H1 (cell line): ENCODE results near the gene PCYT2. TPM values are rescaled to one million over a fixed set of nuclear protein-coding genes. Genes with fewer than 3 reads are reported as not detected.

Source experiments
- CHD7 ChIP-seq: fragments of 300-600 bp; sonication (generic); IDR thresholded peaks from 2 replicates; pipeline ENCODE4 v1.7.1; 2012; ENCODE audit warnings: low read length, moderate library complexity, mild to moderate bottlenecking, inconsistent platforms; ENCODE audit not compliant: insufficient replicate concordance
- MAFK ChIP-seq: IDR thresholded peaks from 2 replicates; pipeline ENCODE4 v1.6.1; 2012; ENCODE audit warnings: low read depth, mild to moderate bottlenecking, improper control_type of control experiment, low read length
- MAX ChIP-seq: IDR thresholded peaks from 2 replicates; pipeline ENCODE4 v1.6.1; 2012; ENCODE audit warnings: inconsistent platforms
- polyA plus RNA-seq, 7 experiments: library from polyadenylated mRNA; depleted of rRNA in 3 of 7; stranded (reverse) in 5 of 7; unstranded in 2 of 7; fragments of >200 nt in 5 of 7; fragments of 200-250 nt in 2 of 7; gene quantifications; 1 replicate in 5 of 7; 2 replicates in 1 of 7; 4 replicates in 1 of 7; pipeline versions ENCODE4 v1.2.1 to v1.2.3, GENCODE V29; 2011 to 2013; ENCODE audit warnings: missing spikeins in 2 of 7, mixed read lengths in 2 of 7
- total RNA-seq: library from RNA; stranded (reverse); fragmentation: NEBNext Ultra II Directional; extraction: Animal tissue kit (Norgen Biotek cat#: 25700); gene quantifications from 2 replicates; pipeline ENCODE4 v1.2.1, GENCODE V29; 2021

PCYT2 gene
- total and polyA plus RNA-seq, 2 of the 8 experiments (the other 6 are each of a cell fraction or from before 2014, with no cell fraction given) = 29.9 to 31.3 TPM

GRCh38 chr17:81939218-81939617 is 28.0 kb upstream of the PCYT2 start (continued):
- TF ChIP-seq CHD7 (no peak), MAFK (no peak), MAX (no peak)
